NCI-H2196 (cell line): ENCODE results near the gene KPNA3.
"Not testable (repeated sequence)": the region's sequence is repeated elsewhere in the genome, so short reads cannot be mapped to it uniquely, and the experiment has no call there.

Experiments used
- DNase-seq: peaks from one replicate; lab custom pipeline; 2025; ENCODE audit not compliant: unreplicated experiment; lab: John Stamatoyannopoulos, UW

The KPNA3 gene

DNA sequence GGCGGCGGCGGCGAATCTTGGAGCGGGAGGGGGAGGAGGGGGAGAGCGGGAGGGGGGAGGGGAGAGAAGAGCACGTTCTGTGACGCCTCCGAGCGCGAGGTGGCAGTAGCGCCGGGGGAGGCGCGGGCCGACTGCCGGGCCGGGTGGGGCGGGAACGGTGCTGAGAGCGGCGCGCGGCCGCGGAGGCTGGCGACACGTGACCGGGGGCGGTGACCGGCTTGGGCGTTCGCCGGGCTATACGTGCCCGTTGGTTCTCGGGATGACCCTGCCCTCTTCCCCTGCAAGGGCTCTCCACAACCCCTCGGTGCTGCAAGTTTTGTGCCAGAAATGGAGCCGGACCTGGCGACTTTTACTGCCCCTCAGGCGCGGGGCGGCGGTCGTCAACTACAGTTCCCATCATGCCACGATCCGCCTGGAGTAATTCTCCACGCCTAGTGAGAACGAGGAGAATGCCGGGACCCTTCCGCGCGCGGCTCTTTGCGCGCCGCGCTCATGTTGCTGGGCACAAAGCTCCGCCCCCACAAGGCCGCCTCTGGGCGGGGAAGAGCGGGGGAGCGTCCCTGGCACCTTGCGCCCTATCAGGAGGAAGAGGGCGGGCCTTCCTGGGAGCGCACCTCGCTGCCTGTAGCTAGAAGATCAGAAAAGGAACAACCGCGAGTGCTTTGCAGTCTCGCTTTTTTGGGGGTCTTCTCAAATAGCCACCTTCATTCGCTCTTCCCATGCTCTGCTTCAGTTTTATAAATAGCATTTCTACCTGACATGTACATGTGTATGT is at the start of gene KPNA3:
Gene KPNA3, minus strand, starts transcription at position 133 of the 775 bp plus-strand sequence. CDS start 176 bp downstream, outside the sequence.
- peak; percentile 88 for DNase-seq

DNA sequence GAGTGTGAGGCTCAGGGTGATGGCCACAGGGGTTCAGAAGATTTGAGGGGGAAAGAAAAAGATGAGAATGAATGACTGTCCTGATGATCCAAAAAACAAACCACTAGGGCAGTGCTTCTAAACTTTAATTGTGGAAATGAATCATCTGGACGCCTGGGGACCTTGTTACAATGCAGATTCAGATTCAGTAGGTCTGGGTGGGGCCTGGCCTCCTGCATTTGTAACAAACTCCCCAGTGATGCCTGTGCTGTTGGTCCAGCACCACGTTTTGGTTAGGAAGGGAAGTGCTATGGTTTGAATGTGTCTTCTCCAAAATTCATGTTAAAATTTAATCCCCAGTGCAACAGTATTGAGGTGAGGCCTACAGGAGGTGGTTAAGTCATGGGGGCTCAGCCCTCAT is 49.5 kb upstream of the KPNA3 start:
- no peak for DNase-seq

DNA sequence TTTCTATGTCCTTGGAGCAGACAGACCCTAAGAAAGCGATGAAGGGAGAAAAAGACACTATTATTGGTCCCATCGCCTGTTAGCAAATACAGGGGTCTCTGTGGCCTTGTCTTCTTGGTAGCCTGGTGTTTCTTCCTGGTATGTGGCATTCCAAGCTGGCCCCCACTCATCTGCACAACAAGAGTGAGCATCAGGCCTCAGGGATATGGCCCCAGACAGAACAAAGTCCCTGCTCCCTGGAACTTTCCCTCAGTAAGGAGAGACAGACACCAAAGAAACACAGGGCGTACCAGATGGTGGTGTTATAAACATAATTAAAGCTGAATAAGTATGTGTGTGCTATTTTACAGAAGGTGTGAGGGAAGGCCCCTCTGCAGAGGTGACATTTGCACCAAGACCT is 48.2 kb upstream of the KPNA3 start:
- DNase-seq, result no peak

DNA sequence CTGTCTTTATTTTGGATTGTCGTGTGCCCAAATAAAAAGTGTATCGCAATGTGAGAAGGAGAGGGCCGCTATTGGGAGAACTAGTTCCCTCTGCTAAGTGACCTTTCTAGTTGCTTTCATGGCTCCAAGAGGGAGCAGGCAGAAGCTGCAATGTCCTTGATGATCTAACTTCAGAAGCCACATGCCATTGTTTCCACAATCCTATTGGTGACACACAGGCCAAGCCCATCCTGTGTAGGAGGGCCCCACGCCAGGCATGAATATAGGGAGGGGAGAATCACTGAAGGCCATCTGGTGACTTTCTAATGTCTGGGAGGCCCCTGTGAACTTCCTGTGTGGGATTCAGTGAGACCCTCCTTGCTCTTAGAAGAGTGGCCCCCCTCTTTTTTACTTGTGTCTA is 47.8 kb upstream of the KPNA3 start:
- DNase-seq, result no peak

DNA sequence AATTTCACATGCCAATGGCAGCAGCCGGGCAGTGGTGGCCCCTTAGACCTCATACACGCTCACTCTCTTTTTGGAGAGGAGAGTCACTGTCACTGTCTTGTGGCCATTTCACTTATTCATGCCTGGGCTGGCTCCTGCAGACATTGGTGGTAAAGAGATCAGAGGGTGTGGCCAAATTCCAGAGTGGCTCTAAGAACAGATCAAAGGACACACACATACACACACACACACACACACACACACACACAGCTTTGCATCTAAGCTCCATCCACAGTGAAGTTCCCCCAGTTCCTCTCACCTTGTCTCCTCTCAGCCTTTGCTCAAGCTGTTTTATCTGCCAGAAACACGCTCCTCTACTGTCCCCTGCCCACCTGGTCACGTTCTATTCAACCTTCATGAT is 46.5 kb upstream of the KPNA3 start:
- DNase-seq, result no peak

DNA sequence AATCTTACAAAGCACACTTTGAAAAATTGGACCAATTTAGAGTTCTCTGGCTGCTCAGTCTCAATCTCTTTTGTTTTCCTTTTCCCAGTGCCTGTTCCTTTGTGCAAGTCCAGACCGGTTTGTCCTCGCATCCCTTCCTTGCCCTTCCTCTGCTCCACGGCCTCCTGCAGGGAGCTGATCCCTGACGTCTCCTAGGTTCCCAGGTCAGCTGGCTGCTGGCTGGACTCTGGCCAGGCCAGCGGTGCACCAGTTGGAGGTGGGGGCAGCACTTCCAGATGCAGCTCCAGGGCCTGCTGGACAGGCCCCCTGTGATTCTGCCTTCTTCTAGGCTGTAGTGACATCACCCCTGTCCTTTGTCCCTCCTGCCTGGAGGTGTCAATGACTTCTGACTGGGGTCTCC is 44.0 kb upstream of the KPNA3 start:
- DNase-seq, result no peak

GRCh38 chr13:49833402-49833801 is 40.9 kb upstream of the KPNA3 start:
- no peak for DNase-seq

GRCh38 chr13:49831455-49831854 is 39.0 kb upstream of the KPNA3 start:
- DNase-seq, result no peak

- DNase-seq, result no peak
These were observed 38.2 kb upstream of the KPNA3 start for GRCh38 chr13:49830721-49831120.

GRCh38 chr13:49829715-49830114 is 37.2 kb upstream of the KPNA3 start:
- DNase-seq, result no peak

- DNase-seq, result no peak
These were observed 36.0 kb upstream of the KPNA3 start for GRCh38 chr13:49828453-49828852.

DNA sequence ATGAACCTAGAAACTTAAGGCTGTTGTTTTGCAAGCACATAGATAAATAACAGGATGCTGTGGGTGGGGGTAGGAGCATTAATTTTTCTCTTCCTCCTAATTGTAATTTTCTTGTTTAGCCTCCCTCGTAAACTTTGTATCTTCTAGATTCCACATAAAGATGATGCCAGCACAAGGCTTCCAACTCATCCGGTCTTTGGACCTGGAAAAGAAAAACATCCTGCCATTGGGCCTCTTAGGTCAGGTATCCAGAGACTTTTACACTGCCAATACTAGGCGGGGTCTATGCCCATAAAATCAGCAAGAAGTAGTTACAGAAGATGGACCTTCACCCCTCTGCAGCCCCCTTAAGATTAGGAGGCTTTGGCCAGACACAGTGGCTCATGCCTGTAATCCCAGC is 35.4 kb upstream of the KPNA3 start:
- DNase-seq, result no peak

- DNase-seq, result no peak
These were observed 34.9 kb upstream of the KPNA3 start for GRCh38 chr13:49827336-49827735.

- DNase-seq, result no peak
These were observed 28.9 kb upstream of the KPNA3 start for GRCh38 chr13:49821216-49822009.

DNA sequence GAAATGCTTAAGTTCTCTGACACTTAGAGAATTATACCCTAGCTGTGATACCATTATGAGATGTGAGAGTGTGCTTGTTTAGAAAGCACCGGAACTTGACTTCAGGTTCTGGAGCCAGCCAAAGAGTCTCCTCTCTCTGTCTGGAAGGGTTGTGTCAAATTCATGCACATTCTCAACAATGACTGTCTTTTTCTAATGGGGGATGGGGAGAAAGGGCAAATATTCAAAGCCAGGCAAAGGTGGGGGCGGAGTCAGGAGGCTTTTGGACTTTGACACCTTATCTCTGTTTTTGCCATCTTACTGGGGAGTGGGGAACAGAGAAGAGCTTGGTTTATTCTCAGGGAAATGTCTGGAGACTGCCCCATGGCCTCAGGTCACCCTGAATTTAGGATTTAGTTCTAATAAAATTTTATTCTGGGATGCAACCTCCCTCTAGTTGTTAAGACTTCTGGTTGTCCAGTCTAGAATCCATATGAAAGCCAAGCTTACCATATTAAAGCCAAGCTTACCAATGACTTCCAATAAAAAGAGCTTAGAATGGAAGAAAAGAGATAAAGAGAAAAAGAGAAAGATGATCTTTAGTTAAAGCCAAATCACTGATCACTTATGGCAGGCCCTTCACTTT is 28.2 kb upstream of the KPNA3 start:
- DNase-seq, result no peak

- DNase-seq, result not testable (repeated sequence)
These were observed 23.6 kb upstream of the KPNA3 start for GRCh38 chr13:49816047-49816446.

DNA sequence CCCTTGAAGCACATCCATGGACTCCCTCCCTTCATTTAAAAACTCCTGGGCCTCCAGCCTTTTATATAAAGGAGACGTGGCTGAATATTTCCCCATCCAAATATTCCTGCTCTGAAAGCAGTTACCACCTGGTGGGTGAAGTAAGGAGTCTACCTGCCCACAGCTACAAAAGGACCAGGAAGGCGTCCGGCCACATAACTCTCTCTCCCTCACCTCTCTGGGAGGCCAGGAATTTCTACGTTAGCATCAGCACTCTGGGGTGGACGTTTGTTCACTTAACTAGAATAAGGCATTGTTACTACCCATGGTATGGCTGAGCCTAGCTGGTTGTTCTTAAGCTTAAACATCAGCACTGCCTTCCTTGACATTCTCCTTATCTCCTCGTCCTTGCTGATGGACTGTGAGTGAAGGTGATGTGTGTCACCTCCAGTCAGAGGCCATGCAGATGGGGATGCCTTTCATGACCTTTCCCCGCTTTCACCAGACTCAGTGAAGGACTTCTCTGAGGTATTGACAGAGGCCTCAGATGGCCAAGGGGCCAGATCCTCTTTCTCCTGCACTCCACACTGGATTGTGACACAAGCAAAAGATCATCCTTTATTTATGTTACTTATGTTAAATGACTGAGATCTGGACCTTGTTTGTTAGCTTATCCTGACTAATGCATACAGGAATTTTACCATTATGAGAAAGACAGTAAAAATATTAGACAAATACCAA is 22.2 kb upstream of the KPNA3 start:
- no peak for DNase-seq

GRCh38 chr13:49812812-49813211 is 20.3 kb upstream of the KPNA3 start:
- DNase-seq, result no peak

- no peak for DNase-seq
These were observed 19.0 kb upstream of the KPNA3 start for GRCh38 chr13:49811527-49811908.

DNA sequence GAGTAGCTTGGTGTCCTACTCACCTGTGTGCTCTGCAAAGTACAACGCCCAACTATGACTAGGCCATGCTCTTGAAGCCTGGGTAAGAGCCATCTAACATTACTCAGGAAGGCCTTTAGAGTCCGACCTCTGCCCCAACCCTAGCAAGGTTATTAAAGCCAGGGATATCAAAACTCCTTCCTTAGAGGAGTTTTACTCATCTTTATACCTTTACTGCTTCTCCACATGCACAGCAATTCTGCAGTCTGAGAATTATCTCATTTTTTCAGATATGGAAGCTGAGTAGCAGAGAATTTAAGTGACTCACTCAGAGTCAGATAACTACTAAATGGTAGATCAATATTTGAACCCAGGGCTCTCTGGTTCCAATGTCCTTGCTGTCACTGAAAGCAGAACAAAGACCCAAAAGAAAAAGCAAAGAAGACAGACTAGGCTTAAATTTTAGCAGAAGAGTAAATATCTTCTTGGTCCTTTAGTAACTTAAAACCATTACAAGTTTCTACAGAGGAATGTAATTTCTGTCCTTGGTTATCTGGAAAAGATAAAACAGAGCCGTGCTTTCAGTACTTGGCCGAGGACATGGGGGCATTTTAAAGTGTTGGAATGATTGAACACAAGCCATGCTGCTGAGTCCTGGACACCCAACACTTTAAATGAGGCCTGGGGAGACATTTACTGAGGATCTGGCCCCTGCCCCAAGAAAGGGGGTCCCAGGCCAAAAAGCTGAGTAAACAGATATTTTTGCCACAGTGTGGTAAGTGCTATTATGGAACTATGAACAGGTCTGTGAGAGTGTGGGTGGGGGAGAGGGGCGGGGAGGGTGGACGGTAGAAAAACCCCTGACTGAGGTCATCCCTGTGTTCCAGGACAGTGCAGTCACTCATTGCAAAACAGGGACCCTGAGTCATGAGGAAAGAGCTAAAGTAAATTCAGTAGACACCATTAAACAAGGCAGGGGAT is 18.4 kb upstream of the KPNA3 start:
- DNase-seq, result no peak
